Liver (tissue), 9 donors: ENCODE data around the gene LYRM1. TPM values are rescaled to one million over a fixed set of nuclear protein-coding genes. Genes with fewer than 3 reads are reported as not detected.
A peak's percentile ranks its signal among the peaks of the same experiment; 100 is the strongest.

Experiments
- DNase-seq: peaks from one replicate; pipeline ENCODE4 v3.0.0-alpha.2; 2017; ENCODE audit warnings: low spot score
- H3K27ac ChIP-seq, 2 donors: one replicate each; pipeline ENCODE4 v1.7.0; 2013; ENCODE audit warnings: inconsistent platforms in 2 of 2, low read length in 2 of 2, control low read depth in 1 of 2, low read depth in 1 of 2, mild to moderate bottlenecking in 1 of 2
- H3K27me3 ChIP-seq, 4 donors: one replicate each; pipeline versions ENCODE4 v1.6.1 to v1.7.0; 2013; ENCODE audit warnings: low read length in 3 of 4, inconsistent platforms in 1 of 4, mild to moderate bottlenecking in 1 of 4, moderate library complexity in 1 of 4; ENCODE audit not compliant: control insufficient read depth in 4 of 4, insufficient read depth in 4 of 4
- H3K36me3 ChIP-seq, 4 donors: one replicate each; pipeline versions ENCODE4 v1.6.1 to v1.7.0; 2013; ENCODE audit warnings: low read length in 3 of 4, mild to moderate bottlenecking in 3 of 4, low read depth in 1 of 4, moderate library complexity in 1 of 4; ENCODE audit not compliant: control insufficient read depth in 4 of 4, insufficient read depth in 3 of 4
- H3K4me1 ChIP-seq, 4 donors: one replicate each; pipeline versions ENCODE4 v1.6.1 to v1.7.0; 2013; ENCODE audit warnings: low read length in 3 of 4, mild to moderate bottlenecking in 3 of 4, moderate library complexity in 1 of 4; ENCODE audit not compliant: control insufficient read depth in 4 of 4, insufficient read depth in 4 of 4
- H3K4me3 ChIP-seq, 3 donors: one replicate each; pipeline versions ENCODE4 v1.6.1 to v1.7.0; 2013; ENCODE audit warnings: low read length in 3 of 3, control low read depth in 1 of 3, low read depth in 1 of 3, mild to moderate bottlenecking in 1 of 3
- H3K9ac ChIP-seq, 2 donors: one replicate each; pipeline ENCODE4 v1.7.0; 2013; ENCODE audit warnings: low read length in 2 of 2, mild to moderate bottlenecking in 2 of 2, moderate library complexity in 2 of 2, control low read depth in 1 of 2, low read depth in 1 of 2
- H3K9me3 ChIP-seq, 4 donors: one replicate each; pipeline versions ENCODE4 v1.6.1 to v1.7.0; 2013; ENCODE audit warnings: low read length in 3 of 4; ENCODE audit not compliant: control insufficient read depth in 4 of 4
- EGR1 ChIP-seq, 2 donors: IDR thresholded peaks; 2 replicates each; pipeline ENCODE4 v1.6.1; 2016 to 2018; ENCODE audit warnings: antibody characterized with exemption in 2 of 2, low read depth in 2 of 2
- FOXA1 ChIP-seq: IDR thresholded peaks from 2 replicates; pipeline ENCODE4 v1.6.1; 2016; ENCODE audit warnings: antibody characterized with exemption
- FOXA2 ChIP-seq: IDR thresholded peaks from 2 replicates; pipeline ENCODE4 v1.6.1; 2016; ENCODE audit warnings: antibody characterized with exemption
- GABPA ChIP-seq, 2 donors: IDR thresholded peaks in 1 of 2; conservative IDR thresholded peaks in 1 of 2; 2 replicates each; pipeline ENCODE4 v1.6.1; 2016; ENCODE audit warnings: antibody characterized with exemption in 2 of 2, mild to moderate bottlenecking in 1 of 2, moderate library complexity in 1 of 2
- HNF4A ChIP-seq, 2 donors: conservative IDR thresholded peaks; 2 replicates each; pipeline ENCODE4 v1.6.1; 2016; ENCODE audit warnings: antibody characterized with exemption in 2 of 2, mild to moderate bottlenecking in 2 of 2
- HNF4G ChIP-seq: IDR thresholded peaks from 2 replicates; pipeline ENCODE4 v1.6.1; 2016; ENCODE audit warnings: antibody characterized with exemption
- JUND ChIP-seq, 2 donors: IDR thresholded peaks; 2 replicates each; pipeline ENCODE4 v1.6.1; 2016; ENCODE audit warnings: antibody characterized with exemption in 2 of 2
- NR2F2 ChIP-seq: IDR thresholded peaks from 2 replicates; pipeline ENCODE4 v1.6.1; 2016; ENCODE audit warnings: antibody characterized with exemption
- RAD21 ChIP-seq, 2 donors: IDR thresholded peaks; 2 replicates each; pipeline ENCODE4 v1.6.1; 2016; ENCODE audit warnings: antibody characterized with exemption in 2 of 2, mild to moderate bottlenecking in 2 of 2
- RXRA ChIP-seq, 2 donors: IDR thresholded peaks; 2 replicates each; pipeline ENCODE4 v1.6.1; 2017 to 2018; ENCODE audit warnings: antibody characterized with exemption in 2 of 2, mild to moderate bottlenecking in 1 of 2
- SP1 ChIP-seq: IDR thresholded peaks from 2 replicates; pipeline ENCODE4 v1.6.1; 2018; ENCODE audit warnings: antibody characterized with exemption, mild to moderate bottlenecking
- TAF1 ChIP-seq: conservative IDR thresholded peaks from 2 replicates; pipeline ENCODE4 v1.6.1; 2016; ENCODE audit warnings: antibody characterized with exemption, mild to moderate bottlenecking
- YY1 ChIP-seq: IDR thresholded peaks from 2 replicates; pipeline ENCODE4 v1.6.1; 2016; ENCODE audit warnings: antibody characterized with exemption, mild to moderate bottlenecking
- WGBS: extraction: QIAGEN DNeasy Blood & Tissue Kit; methylation state at CpG from one replicate; pipeline ENCODE4 v1.1.7; 2013; 5-methylcytosine and 5-hydroxymethylcytosine counted together
- polyA plus RNA-seq, 2 donors: library from polyadenylated mRNA; stranded (reverse) in 1 of 2; unstranded in 1 of 2; fragments of 200-250 nt in 1 of 2; fragments of >200 nt in 1 of 2; fragmentation: Nextera tagmentation in 1 of 2; extraction: Ambion mirVana in 1 of 2; gene quantifications; one replicate each; pipeline versions ENCODE4 v1.2.1 to v1.2.3, GENCODE V29; 2013 to 2015
- total RNA-seq, 2 donors: library from RNA; depleted of rRNA; stranded (reverse); fragments of >200 nt; gene quantifications; one replicate each; pipeline ENCODE4 v1.2.3, GENCODE V29; 2014
- TF ChIP-seq, protein P1 (sequence below): IDR thresholded peaks from 2 replicates; pipeline ENCODE4 v1.6.1; 2016; ENCODE audit warnings: antibody characterized with exemption
- TF ChIP-seq, protein P2 (sequence below): IDR thresholded peaks from 2 replicates; pipeline ENCODE4 v1.6.1; 2016; ENCODE audit warnings: antibody characterized with exemption, mild to moderate bottlenecking
- TF ChIP-seq, protein P3 (sequence below): IDR thresholded peaks from 2 replicates; pipeline ENCODE4 v1.6.1; 2016; ENCODE audit warnings: antibody characterized with exemption
- TF ChIP-seq, protein P4 (sequence below): IDR thresholded peaks from 2 replicates; pipeline ENCODE4 v1.6.1; 2016; ENCODE audit warnings: antibody characterized with exemption
- TF ChIP-seq, protein P5 (sequence below): fragments of 150-350 bp; IDR thresholded peaks from 2 replicates; pipeline ENCODE4 v1.5.1; 2017; ENCODE audit warnings: improper control_type of control experiment, low read depth, low read length; ENCODE audit not compliant: missing input control
- donor health status: healthy.
- donor health status: healthy.
- donor health status: healthy.
- donor health status: healthy.
- donor health status: healthy.

Gene LYRM1
- total and polyA plus RNA-seq, 4 donors: 33.2 to 57.3 (median 50.8) TPM

DNA sequence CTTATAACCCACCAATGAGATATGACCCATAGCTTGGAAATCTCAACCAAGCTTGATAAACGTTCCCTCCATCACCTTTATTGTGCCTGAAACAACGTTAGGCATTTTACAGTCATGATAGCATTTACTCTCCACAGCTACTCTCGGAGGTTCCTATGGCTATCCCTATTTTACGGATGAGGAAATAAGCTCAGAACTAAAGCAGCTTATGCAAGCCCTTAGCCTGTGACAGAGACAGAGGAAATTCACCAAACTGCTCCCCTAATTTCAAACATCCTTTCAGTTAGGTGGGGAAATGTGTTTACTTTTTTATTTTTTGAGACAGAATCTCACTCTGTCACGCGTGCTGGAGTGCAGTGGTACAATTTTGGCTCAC is 19.1 kb upstream of the LYRM1 start:
- no peak overlapping the region for H3K4me3 ChIP-seq
- WGBS: 47% methylated on average over 6 of the region's 6 CpGs
- H3K27me3 ChIP-seq: no peaks in the 10 kb centered on the region
- H3K36me3 ChIP-seq: no peaks in the 10 kb centered on the region
- H3K9ac ChIP-seq: no peak overlapping the region
- no peaks in the 10 kb centered on the region for H3K9me3 ChIP-seq
- no peak for DNase-seq
- no peak for TF ChIP-seq RAD21 (IDR thresholded peaks at IDR 0.05)
- TF ChIP-seq YY1: peak; percentile 10
- peak overlapping the region; percentile 48 to 81 for H3K27ac ChIP-seq
- H3K4me1 ChIP-seq: peaks cover 15 to 78% (median 68%) of the 10 kb centered on the region in 4 donors

DNA sequence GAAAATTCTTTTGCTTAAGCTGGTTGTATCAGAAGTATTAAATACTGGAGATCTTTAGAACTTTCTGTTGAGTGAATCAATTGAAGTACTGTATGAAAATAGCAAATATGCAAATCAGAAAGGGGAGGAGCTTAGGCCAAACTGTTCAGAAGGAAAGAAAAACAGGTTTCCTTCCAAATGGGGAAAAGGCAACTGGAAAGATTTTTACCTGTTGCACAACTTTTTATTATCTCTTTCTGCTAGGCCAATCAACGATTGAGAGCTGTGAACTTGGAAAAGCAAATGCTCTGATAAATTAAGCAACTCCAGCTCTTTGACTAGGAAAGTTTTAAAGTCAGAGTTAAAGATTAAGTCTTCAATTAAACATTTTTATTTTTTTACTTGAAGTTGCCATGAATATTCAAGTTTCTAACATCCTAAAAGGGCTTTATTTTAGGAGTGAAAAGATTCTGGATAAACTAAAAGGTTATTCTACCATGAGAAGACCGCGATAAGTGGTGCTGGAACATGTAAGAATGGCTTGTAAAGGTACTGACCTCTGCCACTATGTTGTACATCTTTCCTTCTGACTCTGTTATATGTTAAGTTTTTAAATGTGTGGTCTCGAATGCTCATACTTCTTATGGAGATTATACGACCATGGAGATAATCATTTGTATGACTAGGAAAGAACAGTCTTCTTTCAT is 16.9 kb upstream of the LYRM1 start:
- DNase-seq: no peak
- TF ChIP-seq SP1 (peak; percentile 79), HNF4G (no peak), HNF4A (conservative IDR thresholded peaks at IDR 0.05) (peak; percentile 62 to 65), JUND (IDR thresholded peaks at IDR 0.05) (peak; percentile 7 to 62), RAD21 (IDR thresholded peaks at IDR 0.05) (peak in 1 of 2 donors; percentile 12), EGR1 (IDR thresholded peaks at IDR 0.05; ENCODE audit: low read depth in 2 of 2) (peak; percentile 43 to 86), FOXA1 (no peak), FOXA2 (no peak), YY1 (no peak), RXRA (IDR thresholded peaks at IDR 0.05) (peak; percentile 80 to 89), TAF1 (no peak), NR2F2 (no peak), GABPA (IDR thresholded peaks at IDR 0.05 in 1 of 2, conservative IDR thresholded peaks at IDR 0.05 in 1 of 2) (peak in 1 of 2 donors; percentile 40)
- TF ChIP-seq, protein P1, sequence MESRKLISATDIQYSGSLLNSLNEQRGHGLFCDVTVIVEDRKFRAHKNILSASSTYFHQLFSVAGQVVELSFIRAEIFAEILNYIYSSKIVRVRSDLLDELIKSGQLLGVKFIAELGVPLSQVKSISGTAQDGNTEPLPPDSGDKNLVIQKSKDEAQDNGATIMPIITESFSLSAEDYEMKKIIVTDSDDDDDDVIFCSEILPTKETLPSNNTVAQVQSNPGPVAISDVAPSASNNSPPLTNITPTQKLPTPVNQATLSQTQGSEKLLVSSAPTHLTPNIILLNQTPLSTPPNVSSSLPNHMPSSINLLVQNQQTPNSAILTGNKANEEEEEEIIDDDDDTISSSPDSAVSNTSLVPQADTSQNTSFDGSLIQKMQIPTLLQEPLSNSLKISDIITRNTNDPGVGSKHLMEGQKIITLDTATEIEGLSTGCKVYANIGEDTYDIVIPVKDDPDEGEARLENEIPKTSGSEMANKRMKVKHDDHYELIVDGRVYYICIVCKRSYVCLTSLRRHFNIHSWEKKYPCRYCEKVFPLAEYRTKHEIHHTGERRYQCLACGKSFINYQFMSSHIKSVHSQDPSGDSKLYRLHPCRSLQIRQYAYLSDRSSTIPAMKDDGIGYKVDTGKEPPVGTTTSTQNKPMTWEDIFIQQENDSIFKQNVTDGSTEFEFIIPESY: peak; percentile 36
- TF ChIP-seq, protein P2, sequence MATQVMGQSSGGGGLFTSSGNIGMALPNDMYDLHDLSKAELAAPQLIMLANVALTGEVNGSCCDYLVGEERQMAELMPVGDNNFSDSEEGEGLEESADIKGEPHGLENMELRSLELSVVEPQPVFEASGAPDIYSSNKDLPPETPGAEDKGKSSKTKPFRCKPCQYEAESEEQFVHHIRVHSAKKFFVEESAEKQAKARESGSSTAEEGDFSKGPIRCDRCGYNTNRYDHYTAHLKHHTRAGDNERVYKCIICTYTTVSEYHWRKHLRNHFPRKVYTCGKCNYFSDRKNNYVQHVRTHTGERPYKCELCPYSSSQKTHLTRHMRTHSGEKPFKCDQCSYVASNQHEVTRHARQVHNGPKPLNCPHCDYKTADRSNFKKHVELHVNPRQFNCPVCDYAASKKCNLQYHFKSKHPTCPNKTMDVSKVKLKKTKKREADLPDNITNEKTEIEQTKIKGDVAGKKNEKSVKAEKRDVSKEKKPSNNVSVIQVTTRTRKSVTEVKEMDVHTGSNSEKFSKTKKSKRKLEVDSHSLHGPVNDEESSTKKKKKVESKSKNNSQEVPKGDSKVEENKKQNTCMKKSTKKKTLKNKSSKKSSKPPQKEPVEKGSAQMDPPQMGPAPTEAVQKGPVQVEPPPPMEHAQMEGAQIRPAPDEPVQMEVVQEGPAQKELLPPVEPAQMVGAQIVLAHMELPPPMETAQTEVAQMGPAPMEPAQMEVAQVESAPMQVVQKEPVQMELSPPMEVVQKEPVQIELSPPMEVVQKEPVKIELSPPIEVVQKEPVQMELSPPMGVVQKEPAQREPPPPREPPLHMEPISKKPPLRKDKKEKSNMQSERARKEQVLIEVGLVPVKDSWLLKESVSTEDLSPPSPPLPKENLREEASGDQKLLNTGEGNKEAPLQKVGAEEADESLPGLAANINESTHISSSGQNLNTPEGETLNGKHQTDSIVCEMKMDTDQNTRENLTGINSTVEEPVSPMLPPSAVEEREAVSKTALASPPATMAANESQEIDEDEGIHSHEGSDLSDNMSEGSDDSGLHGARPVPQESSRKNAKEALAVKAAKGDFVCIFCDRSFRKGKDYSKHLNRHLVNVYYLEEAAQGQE: peak; percentile 25
- TF ChIP-seq, protein P3, sequence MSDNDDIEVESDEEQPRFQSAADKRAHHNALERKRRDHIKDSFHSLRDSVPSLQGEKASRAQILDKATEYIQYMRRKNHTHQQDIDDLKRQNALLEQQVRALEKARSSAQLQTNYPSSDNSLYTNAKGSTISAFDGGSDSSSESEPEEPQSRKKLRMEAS: peak; percentile 29
- TF ChIP-seq, protein P4, sequence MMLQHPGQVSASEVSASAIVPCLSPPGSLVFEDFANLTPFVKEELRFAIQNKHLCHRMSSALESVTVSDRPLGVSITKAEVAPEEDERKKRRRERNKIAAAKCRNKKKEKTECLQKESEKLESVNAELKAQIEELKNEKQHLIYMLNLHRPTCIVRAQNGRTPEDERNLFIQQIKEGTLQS: peak; percentile 39
- TF ChIP-seq, protein P5, sequence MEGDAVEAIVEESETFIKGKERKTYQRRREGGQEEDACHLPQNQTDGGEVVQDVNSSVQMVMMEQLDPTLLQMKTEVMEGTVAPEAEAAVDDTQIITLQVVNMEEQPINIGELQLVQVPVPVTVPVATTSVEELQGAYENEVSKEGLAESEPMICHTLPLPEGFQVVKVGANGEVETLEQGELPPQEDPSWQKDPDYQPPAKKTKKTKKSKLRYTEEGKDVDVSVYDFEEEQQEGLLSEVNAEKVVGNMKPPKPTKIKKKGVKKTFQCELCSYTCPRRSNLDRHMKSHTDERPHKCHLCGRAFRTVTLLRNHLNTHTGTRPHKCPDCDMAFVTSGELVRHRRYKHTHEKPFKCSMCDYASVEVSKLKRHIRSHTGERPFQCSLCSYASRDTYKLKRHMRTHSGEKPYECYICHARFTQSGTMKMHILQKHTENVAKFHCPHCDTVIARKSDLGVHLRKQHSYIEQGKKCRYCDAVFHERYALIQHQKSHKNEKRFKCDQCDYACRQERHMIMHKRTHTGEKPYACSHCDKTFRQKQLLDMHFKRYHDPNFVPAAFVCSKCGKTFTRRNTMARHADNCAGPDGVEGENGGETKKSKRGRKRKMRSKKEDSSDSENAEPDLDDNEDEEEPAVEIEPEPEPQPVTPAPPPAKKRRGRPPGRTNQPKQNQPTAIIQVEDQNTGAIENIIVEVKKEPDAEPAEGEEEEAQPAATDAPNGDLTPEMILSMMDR: no peak
- peaks cover 20 to 86% (median 80%) of the 10 kb centered on the region in 4 donors for H3K4me1 ChIP-seq
- peak overlapping the region; percentile 59 to 87 for H3K27ac ChIP-seq
- H3K36me3 ChIP-seq: no peaks in the 10 kb centered on the region
- H3K9me3 ChIP-seq: no peaks in the 10 kb centered on the region
- H3K9ac ChIP-seq: peak overlapping the region in 1 of 2 donors; percentile 49
- H3K27me3 ChIP-seq: no peaks in the 10 kb centered on the region
- peak overlapping the region in 1 of 3 donors; percentile 36 for H3K4me3 ChIP-seq
- WGBS: 30% methylated on average over 5 of the region's 5 CpGs
